Renal cortical epithelial cell (primary cell): ENCODE data around the gene RPTOR. TPM values are rescaled to one million over a fixed set of nuclear protein-coding genes. Genes with fewer than 3 reads are reported as not detected.
"Not testable (repeated sequence)": the region's sequence is repeated elsewhere in the genome, so short reads cannot be mapped to it uniquely, and the experiment has no call there.

Experiments used
- DNase-seq: peaks from one replicate; pipeline ENCODE4 v3.0.0-alpha.2; 2011; ENCODE audit warnings: low read depth
- total RNA-seq: library from RNA; depleted of rRNA; stranded (reverse); fragments of >200 nt; gene quantifications from 2 replicates; pipeline ENCODE4 v1.2.3, GENCODE V29; 2014

RPTOR gene
- total RNA-seq, 1 donor from 2014 or later: 35.5 TPM

GRCh38 chr17:80693511-80693910 lies 148.9 kb downstream of the RPTOR start:
- no peak for DNase-seq

GRCh38 chr17:80694085-80694991 lies 149.7 kb downstream of the RPTOR start:
- no peak for DNase-seq

GRCh38 chr17:80694992-80695912 lies 150.6 kb downstream of the RPTOR start:
- DNase-seq: peak; percentile 82

GRCh38 chr17:80695979-80696378 lies 151.3 kb downstream of the RPTOR start:
- no peak for DNase-seq

- DNase-seq: no peak
These were observed 151.8 kb downstream of the RPTOR start for GRCh38 chr17:80696456-80696855.

- no peak for DNase-seq
These were observed 152.3 kb downstream of the RPTOR start for GRCh38 chr17:80696964-80697363.

GRCh38 chr17:80698297-80698696 lies 153.7 kb downstream of the RPTOR start:
- DNase-seq: no peak

- not testable (repeated sequence) for DNase-seq
These were observed 154.6 kb downstream of the RPTOR start for GRCh38 chr17:80699205-80699604.

- DNase-seq: no peak
These were observed 157.1 kb downstream of the RPTOR start for GRCh38 chr17:80701730-80702129.

GRCh38 chr17:80702315-80703141 lies 157.9 kb downstream of the RPTOR start:
- no peak for DNase-seq

GRCh38 chr17:80703142-80703478 lies 158.5 kb downstream of the RPTOR start:
- no peak for DNase-seq

GRCh38 chr17:80704381-80704819 lies 159.8 kb downstream of the RPTOR start:
- no peak for DNase-seq

- no peak for DNase-seq
These were observed 160.3 kb downstream of the RPTOR start for GRCh38 chr17:80704894-80705293.

- no peak for DNase-seq
These were observed 161.3 kb downstream of the RPTOR start for GRCh38 chr17:80705988-80706387.

- no peak for DNase-seq
These were observed 161.8 kb downstream of the RPTOR start for GRCh38 chr17:80706463-80706867.

- DNase-seq: no peak
These were observed 163.8 kb downstream of the RPTOR start for GRCh38 chr17:80708480-80708879.

- no peak for DNase-seq
These were observed 164.6 kb downstream of the RPTOR start for GRCh38 chr17:80709090-80709695.

GRCh38 chr17:80710714-80711302 lies 166.2 kb downstream of the RPTOR start:
- DNase-seq: no peak

- no peak for DNase-seq
These were observed 167.5 kb downstream of the RPTOR start for GRCh38 chr17:80712089-80712488.

GRCh38 chr17:80712606-80713005 lies 168.0 kb downstream of the RPTOR start:
- no peak for DNase-seq
